T47D (cell line): ENCODE measurements around the gene GGACT.

ENCODE experiments used
- DNase-seq, 2 experiments: peaks; one replicate each; pipeline versions ENCODE4 v3.0.0 to v3.0.0-alpha.2; 2011 to 2012; ENCODE audit warnings: low read depth in 1 of 2, low spot score in 1 of 2
- JUND ChIP-seq: IDR thresholded peaks from 2 replicates; pipeline ENCODE4 v1.6.1; 2012; ENCODE audit warnings: low read depth
- in situ Hi-C: cut with HindIII; loops from 2 replicates; pipeline ENCODE4 v1.10.0; 2016; ENCODE audit warnings: low sequenced_read_pairs, low pct_unique_long_range_greater_than_20kb

The GGACT gene

DNA sequence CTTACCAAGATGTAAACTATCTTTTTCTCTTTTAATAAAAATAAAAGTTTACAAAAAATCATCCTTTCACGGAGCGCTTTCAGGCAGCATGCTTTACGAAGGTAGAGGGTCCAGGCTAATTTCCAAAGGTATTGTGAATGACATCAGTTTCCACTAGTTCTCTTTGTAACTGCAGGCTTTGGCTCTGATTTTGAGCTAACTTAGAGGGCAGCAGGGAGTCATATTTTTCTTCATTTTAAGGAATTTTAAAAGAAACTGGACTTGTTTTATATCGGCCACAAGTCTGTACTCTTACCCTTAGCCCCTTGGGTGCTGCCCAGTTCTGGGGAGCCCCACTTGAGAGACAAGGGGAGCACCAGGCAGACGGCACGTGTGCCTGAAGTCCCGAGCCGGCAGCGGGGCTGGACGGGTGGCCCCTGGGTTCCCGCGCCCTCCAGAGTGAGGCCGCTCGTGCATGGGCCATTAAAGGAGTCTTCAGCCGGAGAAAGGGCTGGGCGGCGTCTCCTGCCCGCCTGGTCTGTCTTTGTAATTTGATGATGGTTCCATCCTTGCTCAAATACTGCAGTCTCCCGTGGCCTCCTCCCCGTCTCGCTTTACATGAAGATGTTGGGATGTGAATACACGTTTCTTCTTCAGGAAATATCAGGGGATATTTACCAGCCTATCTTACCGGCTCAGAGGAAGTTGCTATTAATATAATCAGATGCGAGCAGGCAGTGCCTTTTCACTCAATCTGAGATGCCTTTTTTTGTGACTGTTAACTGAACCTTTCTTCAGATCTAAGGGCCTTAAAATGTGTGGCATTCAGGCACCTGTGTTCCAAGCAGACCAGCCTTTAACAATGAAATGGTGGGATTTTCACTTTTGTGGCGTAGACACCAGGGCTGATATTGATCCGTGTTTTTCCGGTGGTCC lies 67.4 kb downstream of the GGACT start:
- TF ChIP-seq JUND: no peak
- no peak for DNase-seq
- in situ Hi-C loops: no loop called here

DNA sequence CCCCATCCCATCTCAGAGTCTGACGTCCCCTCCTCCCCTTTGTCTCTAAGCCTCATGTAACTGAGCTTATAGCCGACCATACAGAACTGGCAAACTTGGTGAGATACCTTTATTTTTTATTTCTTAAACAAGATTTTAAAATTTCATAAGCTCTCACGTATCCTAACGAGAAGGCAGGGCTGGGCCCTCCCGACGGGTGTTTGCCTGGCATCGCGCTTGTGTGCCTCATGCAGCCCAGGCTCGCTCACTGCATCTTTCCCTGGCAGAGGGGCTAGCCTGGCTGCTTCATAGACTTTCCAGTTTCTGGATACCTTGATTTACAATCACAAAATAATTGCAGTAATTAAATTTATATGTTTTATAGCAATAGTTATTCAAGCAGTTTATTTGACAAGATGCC lies 69.0 kb downstream of the GGACT start:
- in situ Hi-C loops: no loop called here
- TF ChIP-seq JUND: no peak
- DNase-seq: no peak

- TF ChIP-seq JUND: no peak
- in situ Hi-C loops: no loop called here
- DNase-seq: no peak
These were observed 70.1 kb downstream of the GGACT start for GRCh38 chr13:100518394-100519062.

DNA sequence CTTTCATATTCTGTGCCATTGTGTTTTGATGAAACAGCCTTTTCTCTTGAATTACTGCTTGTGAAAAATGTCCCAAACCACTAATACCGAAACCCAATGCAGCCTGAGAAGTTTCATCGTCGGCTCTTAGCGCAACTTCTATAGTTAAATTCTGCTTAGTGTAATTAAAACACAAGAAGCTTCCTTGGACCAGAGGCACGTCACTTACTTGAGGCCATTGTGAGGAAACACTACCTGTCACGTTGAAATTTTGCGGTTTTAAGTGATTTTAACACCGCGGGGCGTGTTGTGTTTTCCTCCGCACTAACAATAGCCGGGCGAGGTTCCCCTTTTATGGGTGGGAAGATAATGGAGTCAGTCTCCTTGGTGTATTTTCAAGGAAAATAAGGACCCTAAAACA lies 70.9 kb downstream of the GGACT start:
- no peak for DNase-seq
- TF ChIP-seq JUND: no peak
- in situ Hi-C loops: no loop called here

- in situ Hi-C loops: no loop called here
- DNase-seq: no peak
- TF ChIP-seq JUND: no peak
These were observed 71.5 kb downstream of the GGACT start for GRCh38 chr13:100517135-100517534.

DNA sequence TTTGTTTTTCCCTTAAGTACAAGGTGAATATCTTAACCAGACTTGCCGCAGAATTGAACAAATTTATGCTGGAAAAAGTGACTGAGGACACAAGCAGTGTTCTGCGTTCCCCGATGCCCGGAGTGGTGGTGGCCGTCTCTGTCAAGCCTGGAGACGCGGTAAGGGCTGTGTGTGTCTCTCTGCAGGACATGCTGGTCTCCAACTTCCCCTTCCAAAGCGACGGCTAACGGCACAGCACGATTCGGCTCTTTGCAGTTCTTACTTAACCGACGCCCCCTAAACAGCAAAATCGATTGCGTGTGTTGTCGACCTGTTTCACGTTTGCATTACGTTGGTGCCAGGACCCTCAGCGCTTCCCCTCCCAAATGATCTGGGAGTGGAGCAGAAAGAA lies 73.2 kb downstream of the GGACT start:
- no peak for DNase-seq
- TF ChIP-seq JUND: no peak
- in situ Hi-C loops: no loop called here

GRCh38 chr13:100514788-100515409 lies 73.7 kb downstream of the GGACT start:
- in situ Hi-C loops: no loop called here
- TF ChIP-seq JUND: no peak
- DNase-seq: peak; percentile 68 to 88

DNA sequence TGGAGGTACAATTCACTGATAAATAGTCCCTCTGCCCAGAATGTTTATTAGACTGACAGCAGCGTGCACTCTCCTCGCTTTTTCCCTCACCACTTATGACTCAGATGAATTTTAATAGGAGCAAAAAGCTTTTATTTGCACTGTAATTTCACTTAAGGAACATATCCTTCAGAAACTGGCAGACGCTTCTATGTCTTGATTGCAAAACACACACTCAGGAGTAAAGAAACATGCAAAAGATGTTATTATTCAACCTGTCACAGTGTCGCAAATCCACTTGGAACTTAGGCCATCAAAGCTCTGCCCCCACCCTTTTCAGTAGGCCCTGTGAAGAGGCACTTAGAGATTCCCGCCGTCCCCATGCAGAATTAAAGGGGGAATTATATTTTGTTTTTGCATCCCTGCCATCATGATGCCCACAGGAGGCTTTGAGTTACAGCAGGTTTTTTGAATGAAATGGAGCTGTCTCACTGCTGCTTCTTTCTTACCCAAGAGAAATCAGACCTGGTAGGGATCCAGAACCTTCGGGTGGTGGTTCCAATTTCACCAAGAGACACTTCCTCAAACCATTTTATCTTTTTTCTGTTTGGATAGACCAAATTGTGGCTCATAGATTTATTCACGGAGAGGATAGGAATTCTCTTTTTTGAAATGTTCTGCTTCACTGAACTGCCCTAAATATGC lies 74.5 kb downstream of the GGACT start:
- in situ Hi-C loops: no loop called here
- TF ChIP-seq JUND: no peak
- DNase-seq: no peak

GRCh38 chr13:100513171-100513570 lies 75.4 kb downstream of the GGACT start:
- in situ Hi-C loops: no loop called here
- no peak for DNase-seq
- TF ChIP-seq JUND: no peak

DNA sequence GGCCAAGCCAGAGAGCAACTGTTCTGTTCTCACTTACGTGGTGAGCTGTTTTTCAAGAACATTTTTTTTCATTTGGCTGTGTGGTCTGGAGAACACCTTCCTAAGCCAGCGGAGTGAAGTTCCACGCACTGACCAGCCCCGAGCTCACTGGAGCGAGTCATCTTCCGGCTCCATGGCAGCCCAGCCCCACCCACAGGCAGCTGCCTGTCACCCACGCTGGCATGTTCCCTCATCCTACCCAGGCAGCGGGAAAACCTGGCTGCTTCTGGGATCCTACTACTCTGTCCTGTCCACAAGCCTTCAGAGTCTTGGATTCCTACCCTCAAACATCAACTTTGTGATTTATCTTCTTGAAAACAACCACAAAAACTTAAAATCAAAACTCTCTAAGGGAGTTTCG lies 76.2 kb downstream of the GGACT start:
- in situ Hi-C loops: no loop called here
- no peak for TF ChIP-seq JUND
- no peak for DNase-seq

- DNase-seq: no peak
- TF ChIP-seq JUND: no peak
- in situ Hi-C loops: no loop called here
These were observed 77.1 kb downstream of the GGACT start for GRCh38 chr13:100511466-100511865.

GRCh38 chr13:100510208-100510957 lies 78.2 kb downstream of the GGACT start:
- in situ Hi-C loops: no loop called here
- no peak for TF ChIP-seq JUND
- DNase-seq: no peak
